Small intestine (tissue), 7 donors: ENCODE data around the gene ILK. TPM values are rescaled to one million over a fixed set of nuclear protein-coding genes. Genes with fewer than 3 reads are reported as not detected.
A peak's percentile ranks its signal among the peaks of the same experiment; 100 is the strongest.

ENCODE experiments used
- DNase-seq, 2 donors: peaks; one replicate each; pipeline versions ENCODE4 v3.0.0 to v3.0.0-alpha.2; 2013
- FAIRE-seq: peaks from 2 replicates; lab custom pipeline; 2012; peaks lifted over from hg19 to GRCh38; lab: Jason Lieb, UNC
- H3K27ac ChIP-seq, 3 donors: one replicate each; pipeline ENCODE4 v1.5.1; 2013; ENCODE audit warnings: low read length in 2 of 3, mild to moderate bottlenecking in 2 of 3, control low read depth in 1 of 3, inconsistent platforms in 1 of 3, low read depth in 1 of 3, moderate library complexity in 1 of 3
- H3K27me3 ChIP-seq, 3 donors: one replicate each; pipeline ENCODE4 v1.6.1; 2013; ENCODE audit warnings: low read length in 3 of 3, inconsistent platforms in 1 of 3; ENCODE audit not compliant: control insufficient read depth in 3 of 3, insufficient read depth in 3 of 3
- H3K36me3 ChIP-seq, 3 donors: one replicate each; pipeline ENCODE4 v1.6.1; 2013; ENCODE audit warnings: low read length in 3 of 3, inconsistent platforms in 1 of 3, low read depth in 1 of 3, mild to moderate bottlenecking in 1 of 3, moderate library complexity in 1 of 3; ENCODE audit not compliant: control insufficient read depth in 3 of 3, insufficient read depth in 2 of 3
- H3K4me1 ChIP-seq, 3 donors: one replicate each; pipeline ENCODE4 v1.6.1; 2013; ENCODE audit warnings: low read length in 2 of 3, inconsistent platforms in 1 of 3, low read depth in 1 of 3, mild to moderate bottlenecking in 1 of 3, moderate library complexity in 1 of 3; ENCODE audit not compliant: control insufficient read depth in 3 of 3, insufficient read depth in 2 of 3
- H3K4me3 ChIP-seq, 3 donors: one replicate each; pipeline ENCODE4 v1.5.1; 2013; ENCODE audit warnings: low read length in 3 of 3, control low read depth in 1 of 3, inconsistent platforms in 1 of 3, low read depth in 1 of 3, mild to moderate bottlenecking in 1 of 3, moderate library complexity in 1 of 3
- H3K9me3 ChIP-seq, 2 donors: one replicate each; pipeline ENCODE4 v1.6.1; 2013; ENCODE audit warnings: low read depth in 1 of 2, low read length in 1 of 2; ENCODE audit not compliant: control insufficient read depth in 2 of 2, insufficient read depth in 1 of 2
- WGBS, 3 donors: extraction: QIAGEN DNeasy Blood & Tissue Kit; methylation state at CpG; one replicate each; pipeline ENCODE4 v1.1.7; 2013; 5-methylcytosine and 5-hydroxymethylcytosine counted together
- polyA plus RNA-seq, 4 donors: library from polyadenylated mRNA; stranded (reverse) in 3 of 4; unstranded in 1 of 4; fragments of 200-250 nt in 3 of 4; fragments of 120-200 nt in 1 of 4; gene quantifications; one replicate each; pipeline versions ENCODE4 v1.2.1 to v1.2.3, GENCODE V29; 2013
- donor health status: healthy with polysubstance abuse.
- donor health status: control.
- donor health status: control.
- donor health status: Bipolar disorder and iron deficiency.
- donor health status: healthy.

The ILK gene
- polyA plus RNA-seq, 4 donors = 73.9 to 99.2 (median 93.1) TPM

DNA sequence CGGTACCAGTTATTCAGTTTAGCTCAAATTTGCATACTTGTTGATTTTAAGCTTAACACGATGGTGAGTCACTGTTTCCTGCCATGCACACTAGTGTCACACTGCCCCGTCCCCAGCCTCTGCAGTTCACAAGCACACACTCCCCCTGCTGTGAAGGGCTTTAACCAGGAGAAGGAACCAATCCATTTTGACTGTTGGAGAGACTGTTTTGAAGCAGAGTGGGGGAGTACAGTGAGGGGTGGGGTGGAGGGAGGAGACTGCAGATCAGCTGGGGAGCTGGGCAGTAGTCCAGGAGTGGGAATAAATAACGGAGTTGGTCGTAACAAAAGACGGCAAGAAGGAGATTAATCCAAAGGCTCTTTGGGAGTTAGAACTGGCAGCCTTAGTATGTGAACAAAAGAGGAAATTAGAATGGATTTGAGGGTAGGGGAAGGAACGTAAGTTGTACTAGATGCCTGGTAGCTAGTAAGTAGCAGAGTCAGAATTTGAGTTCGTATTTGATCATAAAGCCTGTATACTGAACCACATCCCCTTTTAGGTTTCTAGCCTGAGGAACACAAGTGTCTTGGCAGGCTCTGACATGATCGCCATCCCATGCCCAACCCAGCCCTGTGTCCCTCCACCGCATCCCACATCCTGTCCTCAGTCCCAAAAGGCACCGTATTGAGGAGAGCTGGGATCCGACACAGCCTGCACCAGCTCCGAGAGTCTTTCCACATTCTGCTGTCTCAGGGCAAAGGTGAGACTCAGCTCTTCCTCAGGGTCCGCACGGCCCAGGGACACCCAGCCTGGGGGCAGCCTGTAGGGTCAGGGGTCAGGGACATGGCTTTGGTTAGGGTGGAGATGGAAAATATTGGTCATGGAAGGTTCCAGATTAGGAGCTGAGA lies 14.8 kb downstream of the ILK start:
- Histone ChIP-seq H3K4me3 (peak overlapping the region; percentile 56 to 99 (median 65)), H3K36me3 (peaks cover 0 to 46% (median 0%) of the 10 kb centered on the region in 3 donors), H3K4me1 (peaks cover 2 to 20% (median 3%) of the 10 kb centered on the region in 3 donors), H3K27ac (peak overlapping the region; percentile 45 to 89 (median 85)), H3K9me3 (no peaks in the 10 kb centered on the region), H3K27me3 (no peaks in the 10 kb centered on the region)
- WGBS, 3 donors = 5 to 9% (median 9%) methylated on average over 15 of the region's 15 CpGs
- FAIRE-seq = no peak
- peak; percentile 32 to 50 for DNase-seq

DNA sequence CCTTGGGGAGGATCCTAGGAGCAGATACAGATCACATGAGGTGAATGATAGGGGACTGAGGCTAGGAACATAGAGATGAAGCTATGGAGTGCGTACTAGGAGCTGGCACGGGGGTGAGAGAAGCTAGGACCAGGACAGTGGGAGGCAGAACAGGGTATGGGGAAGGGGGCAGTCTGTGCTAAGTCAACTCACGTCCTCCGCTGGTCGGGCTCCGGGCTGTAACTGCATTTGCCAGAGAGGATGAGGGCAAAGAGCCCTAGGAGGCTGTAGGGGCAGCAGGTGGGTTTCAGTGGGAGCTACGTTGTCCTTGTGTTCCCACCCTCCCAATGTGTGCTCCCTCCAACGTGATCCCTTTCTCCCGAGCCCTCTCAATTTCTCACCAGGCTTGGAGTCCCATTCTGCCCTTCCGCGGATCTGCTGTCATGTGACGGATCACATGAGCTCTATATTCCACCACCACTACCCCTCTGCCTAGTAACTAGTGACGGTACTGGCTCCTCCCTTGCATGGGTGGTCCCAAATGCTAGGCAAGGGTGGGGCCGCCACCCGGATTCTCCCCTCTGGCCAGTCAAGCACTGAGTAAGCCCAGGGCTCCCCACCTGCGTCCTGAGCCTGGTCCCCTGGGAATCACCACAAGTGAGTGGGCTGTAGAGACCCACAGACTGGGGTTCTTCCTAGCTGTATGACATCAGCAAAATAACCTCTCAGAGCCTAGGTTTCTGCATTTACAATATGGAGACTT lies 15.6 kb downstream of the ILK start, which contains the start of gene TPP1:
Gene TPP1, minus strand, starts transcription at position 419 of the 742 bp plus-strand sequence. Its CDS starts 22 bp downstream, at position 397.
- Histone ChIP-seq H3K4me3 (peak within 1 kb of the TSS; percentile 56 to 99 (median 65)), H3K36me3 (peaks cover 0 to 54% (median 0%) of the 10 kb centered on the region in 3 donors), H3K4me1 (peaks cover 2 to 19% (median 3%) of the 10 kb centered on the region in 3 donors), H3K27me3 (no peaks in the 10 kb centered on the region), H3K27ac (peak within 1 kb of the TSS; percentile 45 to 89 (median 85)), H3K9me3 (no peaks in the 10 kb centered on the region)
- 0% methylated on average over 16 of the region's 16 CpGs for WGBS, 3 donors
- FAIRE-seq (no peak), DNase-seq (peak; percentile 96 to 97)

DNA sequence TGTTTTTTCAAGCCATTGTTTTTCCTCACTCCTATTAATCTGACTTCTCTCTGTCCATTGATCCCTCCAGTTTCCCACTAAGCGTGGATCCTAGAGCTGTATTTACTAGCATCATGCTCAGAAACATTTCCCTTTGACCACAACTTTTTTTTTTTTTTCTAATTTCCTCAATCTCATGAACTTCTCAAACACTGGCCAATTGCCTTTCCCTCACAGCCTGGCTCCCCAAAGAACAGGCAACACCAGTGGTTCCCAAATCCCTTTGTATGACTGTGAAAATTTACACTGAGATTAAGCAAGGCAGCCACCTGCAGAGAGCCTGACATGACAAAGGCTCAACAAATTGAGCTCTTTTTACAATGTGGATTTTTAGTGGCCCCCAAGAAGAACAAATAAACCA lies 17.1 kb downstream of the ILK start:
- peaks cover 0 to 54% (median 0%) of the 10 kb centered on the region in 3 donors for H3K36me3 ChIP-seq
- WGBS, 3 donors = 54 to 97% (median 84%) methylated on average over 1 of the region's 1 CpG
- peaks cover 2 to 29% (median 3%) of the 10 kb centered on the region in 3 donors for H3K4me1 ChIP-seq
- no peak overlapping the region for H3K4me3 ChIP-seq
- DNase-seq (no peak), FAIRE-seq (no peak)
- H3K27me3 ChIP-seq = no peaks in the 10 kb centered on the region
- no peaks in the 10 kb centered on the region for H3K9me3 ChIP-seq
- no peak overlapping the region for H3K27ac ChIP-seq

DNA sequence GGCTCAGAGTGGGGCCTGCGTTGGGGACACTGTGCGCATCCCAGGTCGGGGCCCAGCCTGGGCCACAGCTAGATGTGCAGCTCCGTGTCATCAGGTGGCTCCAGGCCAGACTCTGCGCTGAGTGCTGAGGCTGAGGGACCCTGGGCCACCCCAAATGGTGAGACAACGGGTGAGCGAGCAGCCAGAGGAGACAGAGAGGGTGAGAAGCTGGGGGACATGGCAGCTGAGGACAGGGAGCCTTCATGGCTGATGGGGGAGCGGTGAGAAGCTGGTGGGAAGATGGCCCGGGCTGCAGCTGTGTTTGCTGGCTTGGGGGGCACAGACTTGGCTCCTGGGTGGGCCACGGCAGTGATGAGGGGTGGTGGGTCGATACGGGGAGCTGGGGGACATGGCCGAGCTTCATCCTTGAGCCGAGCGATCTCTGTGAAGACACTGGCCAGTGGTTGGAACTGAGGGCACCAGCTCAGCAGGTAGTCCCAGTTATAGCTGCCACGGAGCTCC lies 18.2 kb downstream of the ILK start:
- DNase-seq (no peak), FAIRE-seq (no peak)
- H3K4me3 ChIP-seq = no peak overlapping the region
- no peak overlapping the region for H3K27ac ChIP-seq
- H3K36me3 ChIP-seq = peaks cover 0 to 54% (median 0%) of the 10 kb centered on the region in 3 donors
- peaks cover 2 to 35% (median 3%) of the 10 kb centered on the region in 3 donors for H3K4me1 ChIP-seq
- 85 to 90% (median 87%) methylated on average over 16 of the region's 16 CpGs for WGBS, 3 donors
- no peaks in the 10 kb centered on the region for H3K9me3 ChIP-seq
- H3K27me3 ChIP-seq = no peaks in the 10 kb centered on the region

DNA sequence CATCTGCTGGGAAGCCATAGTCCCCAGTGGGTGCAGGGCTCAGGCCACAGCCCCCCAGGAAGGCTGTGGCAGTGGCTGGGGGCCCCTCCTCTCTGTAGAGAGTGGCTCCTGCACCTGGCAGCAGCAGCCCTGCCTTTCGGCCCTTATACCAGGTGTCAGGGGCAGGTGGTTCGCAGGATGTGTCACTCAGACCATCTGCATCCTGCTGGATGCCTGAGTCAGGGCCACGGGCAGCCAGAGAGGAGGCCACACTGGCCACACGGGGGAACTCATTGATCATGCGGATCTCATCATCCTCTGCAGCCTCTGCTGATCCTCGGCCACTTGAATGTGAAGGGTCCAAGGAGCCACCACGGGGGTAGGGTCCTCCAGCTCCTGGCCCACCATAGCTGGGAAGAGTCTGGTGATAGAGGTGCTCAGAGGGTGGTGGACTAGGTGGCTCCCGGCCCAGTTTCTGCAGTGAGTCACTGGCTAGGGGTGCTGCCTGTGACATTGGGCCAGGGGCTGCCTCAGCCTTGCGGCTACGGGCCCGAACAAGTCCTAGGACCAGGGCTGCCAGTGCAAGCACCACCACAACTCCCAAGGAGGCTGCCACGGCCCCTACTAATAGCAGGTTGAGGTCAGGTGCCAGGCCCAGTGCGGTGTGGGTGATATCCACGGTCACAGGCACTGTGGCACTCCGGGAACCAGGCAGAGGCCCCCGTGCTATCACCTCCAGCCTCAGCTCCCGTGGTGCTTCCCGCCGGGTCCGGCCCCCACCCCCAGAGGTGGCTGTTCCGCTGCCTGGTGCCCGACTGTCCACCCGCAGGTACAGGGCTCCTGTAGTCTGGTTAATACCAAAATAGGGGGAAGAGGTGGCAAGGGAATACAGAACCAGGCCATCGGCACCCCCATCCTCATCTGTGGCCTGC lies 18.9 kb downstream of the ILK start:
- 82 to 86% (median 86%) methylated on average over 23 to 24 of the region's 24 CpGs for WGBS, 3 donors
- Histone ChIP-seq H3K27me3 (no peaks in the 10 kb centered on the region), H3K4me1 (peaks cover 2 to 31% (median 4%) of the 10 kb centered on the region in 3 donors), H3K27ac (no peak overlapping the region), H3K36me3 (peaks cover 0 to 54% (median 0%) of the 10 kb centered on the region in 3 donors), H3K9me3 (no peaks in the 10 kb centered on the region), H3K4me3 (no peak overlapping the region)
- FAIRE-seq (no peak), DNase-seq (no peak)

DNA sequence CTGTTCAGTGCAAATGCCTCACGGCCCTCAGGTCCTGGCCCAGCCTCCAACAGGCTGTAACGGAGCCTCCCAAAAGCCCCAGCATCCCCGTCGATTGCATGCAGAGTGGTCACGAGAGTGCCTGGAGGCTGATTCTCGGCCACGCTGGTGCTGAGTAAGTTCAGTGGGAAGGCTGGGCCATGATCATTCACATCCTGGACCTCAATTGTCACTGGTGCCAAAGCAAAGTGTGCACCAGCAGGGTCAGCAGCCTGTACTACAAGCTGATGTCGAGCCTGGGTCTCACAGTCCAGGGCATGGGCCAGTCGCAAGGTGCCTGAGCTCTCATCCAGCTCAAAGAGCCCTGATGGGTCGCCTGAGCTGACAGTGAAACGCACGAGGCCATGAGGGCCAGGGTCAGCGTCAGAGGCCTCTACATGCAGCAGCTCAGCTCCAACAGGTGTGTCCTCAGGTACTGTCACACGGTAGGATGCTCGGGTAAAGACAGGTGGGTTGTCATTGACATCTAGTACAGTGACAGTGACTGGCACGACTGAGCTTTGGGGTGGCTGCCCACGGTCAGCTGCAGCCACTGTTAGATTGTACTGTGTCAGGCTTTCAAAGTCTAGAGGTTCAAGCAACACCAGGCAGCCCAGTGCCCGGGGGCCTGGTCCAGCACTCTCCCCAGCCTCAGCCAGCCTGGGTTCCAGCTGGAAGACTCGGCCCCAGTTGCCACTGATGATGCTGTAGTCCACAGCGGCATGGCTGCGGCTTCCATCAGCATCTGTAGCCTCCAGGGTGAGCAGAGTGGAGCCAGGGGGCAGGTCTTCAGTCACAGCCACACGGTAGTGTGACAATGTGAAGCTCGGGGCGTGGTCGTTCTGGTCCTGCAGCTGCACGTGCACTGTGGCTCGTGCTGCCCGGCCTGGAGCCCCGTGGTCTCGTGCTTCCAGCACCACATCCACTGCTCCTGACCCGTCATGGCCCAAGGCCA lies 20.1 kb downstream of the ILK start:
- DNase-seq = no peak
- peaks cover 0 to 57% (median 0%) of the 10 kb centered on the region in 3 donors for H3K36me3 ChIP-seq
- H3K4me3 ChIP-seq = no peak overlapping the region
- no peak overlapping the region for H3K27ac ChIP-seq
- H3K27me3 ChIP-seq = no peaks in the 10 kb centered on the region
- FAIRE-seq = no peak
- WGBS, 3 donors = 85 to 88% (median 87%) methylated on average over 31 of the region's 31 CpGs
- no peaks in the 10 kb centered on the region for H3K9me3 ChIP-seq
- peaks cover 0 to 20% (median 2%) of the 10 kb centered on the region in 3 donors for H3K4me1 ChIP-seq
